COR-L47 (cell line): Measurements from ENCODE around the gene KCNIP2.

Experiments
- DNase-seq: peaks from one replicate; lab custom pipeline; 2025; lab: John Stamatoyannopoulos, UW

The KCNIP2 gene

GRCh38 chr10:101851411-101852116 is 8.0 kb upstream of the KCNIP2 start:
- no peak for DNase-seq

GRCh38 chr10:101850749-101851148 is 7.1 kb upstream of the KCNIP2 start:
- no peak for DNase-seq

DNA sequence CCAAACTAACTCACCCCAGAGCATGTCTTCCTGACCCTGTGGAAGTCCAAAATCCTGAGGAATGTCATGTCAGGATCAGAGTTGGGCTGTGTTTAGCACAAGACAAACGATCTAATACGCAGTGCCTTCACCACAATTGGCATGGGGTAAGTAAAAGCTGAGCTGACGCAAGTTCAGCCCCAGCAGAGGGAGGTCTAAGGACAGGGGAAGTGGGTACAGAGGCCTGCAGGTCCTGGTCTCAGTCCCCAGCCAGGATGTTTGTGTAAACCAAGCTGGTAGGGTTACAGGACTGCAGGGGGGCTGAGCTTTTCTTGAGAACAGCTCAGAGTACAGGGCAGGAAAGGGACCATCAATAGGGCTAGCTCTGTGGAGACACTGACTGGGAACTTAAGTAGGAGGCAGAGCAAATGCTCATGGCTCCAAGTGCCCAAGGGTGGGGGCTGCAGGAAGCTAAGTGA is 5.3 kb upstream of the KCNIP2 start:
- DNase-seq: no peak

- no peak for DNase-seq
Measured at GRCh38 chr10:101848408-101848807, 4.8 kb upstream of the KCNIP2 start.

- DNase-seq: no peak
Measured at GRCh38 chr10:101845893-101846292, 2.3 kb upstream of the KCNIP2 start.

DNA sequence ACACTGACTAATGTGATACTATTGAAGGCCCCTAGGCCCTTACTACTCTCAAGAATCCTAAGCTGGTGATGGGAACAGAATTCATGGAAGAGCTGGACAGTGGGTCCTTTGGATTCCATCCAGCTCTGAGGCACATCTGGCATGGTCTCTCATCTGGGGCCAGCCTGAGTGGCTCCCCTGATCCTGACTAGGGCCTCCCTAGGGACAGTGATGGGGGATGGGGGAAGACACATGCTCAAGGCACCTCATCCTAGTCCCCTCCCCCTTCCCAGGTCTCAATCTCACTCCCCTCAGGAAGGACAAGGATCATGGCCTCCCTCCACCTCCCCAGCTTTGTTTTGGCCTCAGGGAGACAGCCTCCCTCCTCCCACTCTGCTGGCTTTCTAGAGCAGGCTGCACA is 1.8 kb downstream of the KCNIP2 start:
- no peak for DNase-seq

DNA sequence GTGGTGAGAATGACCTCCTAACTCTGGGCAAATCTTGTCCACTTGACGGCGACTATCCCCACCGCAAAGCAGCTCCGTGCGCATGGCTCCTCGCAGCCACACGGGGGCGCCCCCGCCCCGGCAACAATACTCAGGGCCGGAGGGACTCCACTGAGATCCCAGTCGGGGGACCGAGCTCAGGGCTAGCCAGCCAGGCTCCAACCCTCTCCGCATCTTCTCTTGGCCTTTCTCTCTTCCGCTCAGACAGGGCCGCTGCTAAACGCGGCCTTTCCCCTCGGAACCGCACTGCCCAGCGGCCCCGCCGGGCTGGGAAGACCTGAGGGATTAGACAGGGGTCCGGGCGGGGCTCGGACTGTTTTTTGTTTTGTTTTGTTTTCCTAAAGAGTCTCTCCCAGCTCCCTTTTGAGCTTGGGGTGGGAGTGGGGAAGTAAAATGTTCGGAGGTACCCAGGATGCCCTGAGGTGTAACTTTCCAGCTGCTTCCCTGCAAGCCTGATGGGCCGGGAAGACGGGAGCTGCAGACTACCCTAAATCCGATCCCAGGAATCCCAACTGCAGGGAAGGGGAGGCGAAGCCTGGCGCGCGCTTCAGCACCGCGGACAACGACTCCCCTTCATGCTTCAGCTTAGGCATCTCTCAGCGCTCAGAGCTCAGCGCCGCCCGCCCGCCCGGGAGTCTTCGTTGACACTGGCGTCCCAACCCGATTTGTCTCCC is 2.7 kb downstream of the KCNIP2 start:
- peak; percentile 50 for DNase-seq

- no peak for DNase-seq
Measured at GRCh38 chr10:101840102-101840684, 3.4 kb downstream of the KCNIP2 start.

DNA sequence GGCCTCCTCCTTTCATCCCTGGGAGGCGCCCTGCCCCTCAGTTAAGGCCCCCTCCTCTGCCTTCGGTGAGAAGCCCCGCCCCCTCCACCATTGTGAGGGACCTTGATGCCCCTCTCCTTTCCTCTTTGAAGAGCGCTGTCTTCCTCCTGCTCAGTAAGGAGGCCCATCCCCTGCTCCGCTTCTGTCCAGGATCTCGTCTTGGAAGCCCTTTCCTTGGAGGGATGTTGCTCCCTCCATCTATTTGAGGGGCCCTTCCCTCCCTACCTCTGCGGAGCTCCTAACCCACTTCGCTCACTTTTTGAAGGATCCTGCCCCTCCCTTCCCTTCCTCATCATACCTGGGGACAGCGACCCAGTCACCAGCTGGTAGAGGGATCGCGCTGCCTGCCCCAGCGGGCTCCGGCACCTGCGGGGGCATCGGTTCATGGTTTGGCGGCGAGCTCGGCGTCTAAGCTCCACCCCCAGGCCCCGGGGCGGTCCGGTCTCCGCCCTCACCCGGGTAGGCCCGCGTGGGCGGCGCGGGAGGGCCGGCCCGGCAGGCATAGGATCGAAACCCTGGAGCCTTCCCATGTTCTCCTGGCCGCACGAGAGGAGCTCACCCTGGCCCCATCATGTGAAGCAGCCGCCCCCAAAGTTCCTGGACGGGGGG is 4.1 kb downstream of the KCNIP2 start:
- no peak for DNase-seq

DNA sequence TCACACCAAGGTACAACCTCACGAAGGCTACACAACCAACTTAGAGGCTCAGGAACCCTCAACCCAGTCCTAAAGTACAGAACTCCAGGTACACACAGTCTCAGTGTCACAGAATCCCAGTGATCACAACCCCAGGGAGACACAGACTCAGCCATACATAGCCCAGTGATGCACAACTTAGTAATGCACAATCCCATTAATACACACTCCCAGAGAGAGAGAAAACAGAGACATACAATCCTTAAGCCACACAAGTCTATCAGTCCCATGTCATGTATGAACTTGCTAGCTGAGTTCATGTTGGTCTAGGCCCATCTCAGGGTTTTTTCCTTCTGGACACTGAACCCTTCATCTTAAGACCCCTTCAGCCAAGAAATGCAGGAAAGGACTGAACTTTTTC is 4.6 kb downstream of the KCNIP2 start:
- no peak for DNase-seq

DNA sequence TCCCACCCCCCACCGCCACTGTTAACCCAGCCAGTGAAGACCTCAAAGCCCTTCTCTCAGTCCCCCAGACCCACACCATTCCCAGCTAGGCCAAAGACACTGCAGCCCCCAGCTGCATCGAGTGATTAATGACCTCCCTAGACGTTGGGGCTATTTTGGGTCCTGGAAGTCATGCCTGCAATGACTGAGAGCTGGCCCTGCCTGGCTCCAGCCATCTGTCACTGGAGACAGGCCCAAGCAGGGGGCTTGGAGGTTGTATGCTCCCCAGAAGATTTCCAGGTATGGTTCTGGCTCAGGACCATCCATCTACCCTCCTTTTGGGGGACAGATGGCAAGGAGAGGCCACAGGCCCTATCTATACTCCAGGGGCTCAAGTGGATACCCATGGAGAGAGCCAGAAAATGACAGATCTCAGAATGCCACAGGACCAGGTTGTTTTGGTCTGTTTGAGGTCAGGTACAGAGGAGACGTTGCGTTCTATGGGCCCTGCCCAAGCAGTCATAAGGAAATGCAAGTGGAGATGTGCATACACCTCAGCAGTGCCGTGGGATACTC is 5.1 kb downstream of the KCNIP2 start:
- DNase-seq: no peak

- no peak for DNase-seq
Measured at GRCh38 chr10:101837748-101838147, 5.9 kb downstream of the KCNIP2 start.

DNA sequence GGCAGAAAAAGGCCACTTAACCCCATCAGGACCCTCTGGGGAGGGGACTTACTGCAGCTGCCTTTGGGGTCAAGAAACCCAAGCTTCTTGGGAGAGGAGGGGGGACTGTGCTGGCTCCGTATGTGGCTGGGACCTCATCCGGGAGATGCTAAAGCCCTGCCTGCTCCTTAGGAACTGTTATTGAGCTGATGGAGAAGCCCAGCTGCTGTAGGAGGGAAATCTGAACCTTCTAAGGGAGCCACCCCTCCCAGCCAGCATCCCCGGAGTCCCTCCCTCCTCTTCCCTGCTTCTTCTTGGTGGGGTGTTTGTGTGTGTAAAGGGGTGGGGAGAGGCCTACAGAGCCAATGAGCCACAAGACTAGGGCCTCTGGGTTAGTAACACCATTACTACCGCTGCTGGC is 8.2 kb downstream of the KCNIP2 start:
- no peak for DNase-seq

GRCh38 chr10:101834341-101834740 is 9.3 kb downstream of the KCNIP2 start:
- DNase-seq: no peak

GRCh38 chr10:101833466-101833865 is 10.1 kb downstream of the KCNIP2 start:
- DNase-seq: no peak

- DNase-seq: no peak
Measured at GRCh38 chr10:101832325-101832771, 11.3 kb downstream of the KCNIP2 start.

DNA sequence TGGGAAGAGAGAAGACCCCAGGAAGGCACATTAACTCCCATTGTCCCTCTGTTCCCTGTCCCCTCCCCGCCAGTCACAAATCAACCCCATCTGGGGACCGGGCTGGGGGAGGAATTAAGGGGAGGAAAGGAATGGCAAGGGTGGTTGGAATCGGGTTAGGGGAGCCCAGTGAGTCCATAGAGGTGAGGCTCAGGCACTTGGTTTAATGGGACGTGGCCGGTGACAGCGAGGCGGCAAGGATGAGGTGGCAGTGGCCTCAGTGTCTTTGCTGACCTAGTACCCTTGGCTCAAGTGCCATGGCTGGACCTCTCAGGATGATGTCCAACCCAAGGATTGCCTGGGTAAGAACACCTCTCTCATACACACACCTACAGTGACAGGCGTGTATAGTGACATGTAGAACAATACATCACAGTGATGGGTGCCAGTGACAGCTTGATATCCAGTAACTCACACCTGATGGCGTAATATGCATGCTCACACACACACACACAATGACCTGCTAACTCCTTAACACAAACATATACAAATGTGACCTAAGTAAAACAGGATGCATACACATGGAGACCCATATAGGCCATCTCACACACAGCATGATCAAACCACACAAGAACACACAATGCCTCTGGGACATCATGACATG is 12.3 kb downstream of the KCNIP2 start:
- DNase-seq: no peak

DNA sequence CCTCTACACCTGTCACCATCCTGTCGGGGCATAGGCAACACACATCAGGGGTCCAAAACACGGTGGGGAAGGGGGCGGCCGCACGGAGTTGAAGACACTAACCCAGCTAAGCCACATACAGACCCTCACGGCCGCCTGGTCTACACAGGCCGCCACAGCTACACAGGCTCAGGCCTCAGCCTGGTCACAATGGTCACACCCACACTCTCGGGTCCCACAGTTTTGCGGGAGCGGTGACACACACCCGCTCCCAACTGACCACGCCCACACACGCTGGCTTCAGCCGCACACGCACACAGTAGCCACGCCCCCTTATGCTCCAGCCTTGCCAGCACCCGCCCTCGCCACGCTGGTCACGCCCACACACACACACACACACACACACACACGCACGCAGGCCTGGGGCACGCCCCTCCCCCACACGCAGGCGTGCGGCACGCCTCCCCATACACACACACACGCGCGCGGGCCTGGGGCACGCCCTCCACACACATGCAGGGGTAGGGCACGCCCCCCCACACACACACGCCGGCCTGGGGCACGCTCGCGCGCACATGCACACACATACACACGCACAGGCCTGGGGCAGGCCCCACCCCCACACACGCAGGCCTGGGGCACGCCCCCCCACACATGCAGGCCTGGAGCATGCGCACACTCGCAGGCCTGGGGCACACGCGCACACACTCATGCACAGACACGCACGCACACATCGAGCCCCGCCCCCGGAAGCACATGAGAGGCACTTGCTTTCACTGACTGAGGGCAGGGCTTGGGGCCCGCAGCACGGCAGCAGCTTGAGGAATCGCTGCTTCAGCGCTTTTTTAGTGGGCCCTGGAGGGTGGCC is 13.1 kb downstream of the KCNIP2 start:
- peak; percentile 64 for DNase-seq

DNA sequence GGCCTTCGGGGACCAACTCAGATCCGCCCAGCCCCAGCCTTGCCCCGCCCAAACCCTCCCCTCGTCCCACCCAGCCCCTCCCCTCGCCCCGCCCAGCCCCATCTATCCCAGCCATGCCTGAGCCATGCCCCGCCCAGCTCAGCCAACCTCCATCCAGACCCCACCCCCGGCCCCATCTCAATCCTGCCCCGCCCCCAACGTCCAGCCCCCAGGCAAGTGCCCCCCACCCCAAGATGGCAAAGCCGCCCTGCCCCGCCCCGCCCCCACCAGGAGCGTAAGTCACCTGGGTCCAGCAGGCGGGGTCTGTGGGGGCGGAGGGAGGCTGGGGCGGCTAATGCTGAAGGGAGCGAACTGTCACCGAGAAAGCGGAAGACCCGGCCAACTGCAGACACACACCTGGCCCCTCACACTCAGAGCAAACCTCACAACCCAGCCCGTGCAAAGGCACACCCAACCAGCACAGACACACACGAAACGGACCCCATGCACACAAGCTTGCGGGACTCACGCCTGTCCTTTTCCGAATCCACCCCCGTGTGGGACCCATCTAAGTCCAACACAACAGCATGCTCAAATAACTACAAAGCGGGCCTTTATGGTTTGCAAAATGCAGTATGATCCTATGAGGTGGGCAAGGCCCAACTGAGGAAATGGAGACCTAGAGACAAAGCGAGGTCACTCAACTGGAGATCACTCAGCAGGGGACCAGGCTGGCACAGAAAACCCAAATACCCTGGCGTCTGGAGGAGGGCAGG is 13.9 kb downstream of the KCNIP2 start:
- DNase-seq: peak; percentile 30
